Measurements from ENCODE around the gene SULF2.

GRCh38 chr20:47699818-47700217 is 85.5 kb downstream of the SULF2 start:
- TF ChIP-seq YY1 (IDR thresholded peaks at IDR 0.05; ENCODE audit: extremely low read depth, insufficient replicate concordance, low read depth, low read length) (no peak), FOSL1 (IDR thresholded peaks at IDR 0.05; ENCODE audit: low read depth) (no peak), CEBPB (IDR thresholded peaks at IDR 0.05; ENCODE audit: low read depth) (no peak), EZH2 (IDR thresholded peaks at IDR 0.05) (no peak), ZBTB33 (IDR thresholded peaks at IDR 0.05; ENCODE audit: extremely low read depth, insufficient replicate concordance, low read length) (no peak)
- TF ChIP-seq, protein P1, sequence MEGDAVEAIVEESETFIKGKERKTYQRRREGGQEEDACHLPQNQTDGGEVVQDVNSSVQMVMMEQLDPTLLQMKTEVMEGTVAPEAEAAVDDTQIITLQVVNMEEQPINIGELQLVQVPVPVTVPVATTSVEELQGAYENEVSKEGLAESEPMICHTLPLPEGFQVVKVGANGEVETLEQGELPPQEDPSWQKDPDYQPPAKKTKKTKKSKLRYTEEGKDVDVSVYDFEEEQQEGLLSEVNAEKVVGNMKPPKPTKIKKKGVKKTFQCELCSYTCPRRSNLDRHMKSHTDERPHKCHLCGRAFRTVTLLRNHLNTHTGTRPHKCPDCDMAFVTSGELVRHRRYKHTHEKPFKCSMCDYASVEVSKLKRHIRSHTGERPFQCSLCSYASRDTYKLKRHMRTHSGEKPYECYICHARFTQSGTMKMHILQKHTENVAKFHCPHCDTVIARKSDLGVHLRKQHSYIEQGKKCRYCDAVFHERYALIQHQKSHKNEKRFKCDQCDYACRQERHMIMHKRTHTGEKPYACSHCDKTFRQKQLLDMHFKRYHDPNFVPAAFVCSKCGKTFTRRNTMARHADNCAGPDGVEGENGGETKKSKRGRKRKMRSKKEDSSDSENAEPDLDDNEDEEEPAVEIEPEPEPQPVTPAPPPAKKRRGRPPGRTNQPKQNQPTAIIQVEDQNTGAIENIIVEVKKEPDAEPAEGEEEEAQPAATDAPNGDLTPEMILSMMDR (IDR thresholded peaks at IDR 0.05 in 2 of 3, conservative IDR thresholded peaks at IDR 0.05 in 1 of 3; ENCODE audit: borderline replicate concordance in 1 of 3, insufficient read depth in 1 of 3, low read depth in 2 of 3, low read length in 2 of 3): no peak
- TF ChIP-seq, protein P2, sequence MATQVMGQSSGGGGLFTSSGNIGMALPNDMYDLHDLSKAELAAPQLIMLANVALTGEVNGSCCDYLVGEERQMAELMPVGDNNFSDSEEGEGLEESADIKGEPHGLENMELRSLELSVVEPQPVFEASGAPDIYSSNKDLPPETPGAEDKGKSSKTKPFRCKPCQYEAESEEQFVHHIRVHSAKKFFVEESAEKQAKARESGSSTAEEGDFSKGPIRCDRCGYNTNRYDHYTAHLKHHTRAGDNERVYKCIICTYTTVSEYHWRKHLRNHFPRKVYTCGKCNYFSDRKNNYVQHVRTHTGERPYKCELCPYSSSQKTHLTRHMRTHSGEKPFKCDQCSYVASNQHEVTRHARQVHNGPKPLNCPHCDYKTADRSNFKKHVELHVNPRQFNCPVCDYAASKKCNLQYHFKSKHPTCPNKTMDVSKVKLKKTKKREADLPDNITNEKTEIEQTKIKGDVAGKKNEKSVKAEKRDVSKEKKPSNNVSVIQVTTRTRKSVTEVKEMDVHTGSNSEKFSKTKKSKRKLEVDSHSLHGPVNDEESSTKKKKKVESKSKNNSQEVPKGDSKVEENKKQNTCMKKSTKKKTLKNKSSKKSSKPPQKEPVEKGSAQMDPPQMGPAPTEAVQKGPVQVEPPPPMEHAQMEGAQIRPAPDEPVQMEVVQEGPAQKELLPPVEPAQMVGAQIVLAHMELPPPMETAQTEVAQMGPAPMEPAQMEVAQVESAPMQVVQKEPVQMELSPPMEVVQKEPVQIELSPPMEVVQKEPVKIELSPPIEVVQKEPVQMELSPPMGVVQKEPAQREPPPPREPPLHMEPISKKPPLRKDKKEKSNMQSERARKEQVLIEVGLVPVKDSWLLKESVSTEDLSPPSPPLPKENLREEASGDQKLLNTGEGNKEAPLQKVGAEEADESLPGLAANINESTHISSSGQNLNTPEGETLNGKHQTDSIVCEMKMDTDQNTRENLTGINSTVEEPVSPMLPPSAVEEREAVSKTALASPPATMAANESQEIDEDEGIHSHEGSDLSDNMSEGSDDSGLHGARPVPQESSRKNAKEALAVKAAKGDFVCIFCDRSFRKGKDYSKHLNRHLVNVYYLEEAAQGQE (IDR thresholded peaks at IDR 0.05; ENCODE audit: low read depth): no peak
- TF ChIP-seq, protein P3, sequence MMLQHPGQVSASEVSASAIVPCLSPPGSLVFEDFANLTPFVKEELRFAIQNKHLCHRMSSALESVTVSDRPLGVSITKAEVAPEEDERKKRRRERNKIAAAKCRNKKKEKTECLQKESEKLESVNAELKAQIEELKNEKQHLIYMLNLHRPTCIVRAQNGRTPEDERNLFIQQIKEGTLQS (IDR thresholded peaks at IDR 0.05): no peak
